HepG2 (cell line): ENCODE results near the gene CTSZ. TPM values are rescaled to one million over a fixed set of nuclear protein-coding genes. Genes with fewer than 3 reads are reported as not detected.

ENCODE experiments used
- ATAC-seq: fragments of 200-7000 bp; cut with Tn5 transposase; 3 replicates; pipeline ENCODE4 v1.9.1; 2020; ENCODE audit warnings: mild to moderate bottlenecking, moderate library complexity
- BruUV-seq: library from RNA; stranded (reverse); fragments of 400-500 nt; replicated peaks from 2 replicates; lab custom pipeline; 2021; lab: Mats Ljungman, UMichigan
- CTCF ChIA-PET: fragments of 300-600 bp; formaldehyde crosslinking; extraction: SDS; loops from one replicate; lab custom pipeline; 2021; ENCODE audit warnings: low total read pairs, inconsistent platforms, low intra/inter-chr PET ratio; lab: Yijun Ruan, JAX
- POLR2A ChIA-PET: fragments of 350-600 bp; sonication (Branson Sonifier 250); formaldehyde crosslinking; loops from one replicate; lab custom pipeline; 2020; ENCODE audit warnings: antibody characterized with exemption, inconsistent platforms; lab: Yijun Ruan, JAX
- DNase-seq: peaks from one replicate; pipeline ENCODE4 v3.0.0-alpha.2; 2015; ENCODE audit warnings: low spot score
- FAIRE-seq: peaks from 3 replicates; lab custom pipeline; 2011; peaks lifted over from hg19 to GRCh38; lab: Jason Lieb, UNC
- H2AFZ ChIP-seq: one replicate; pipeline ENCODE4 v1.6.1; 2011; ENCODE audit warnings: low read length, inconsistent platforms
- H3K27ac ChIP-seq: fragments of 300-600 bp; 3 replicates; pipeline ENCODE4 v1.8.0; 2011; ENCODE audit warnings: mixed run types, mild to moderate bottlenecking, mixed read lengths, low read length, inconsistent platforms; ENCODE audit not compliant: insufficient read depth; ENCODE audit errors: extremely low read length
- H3K27me3 ChIP-seq, 2 experiments: fragments of 200-600 bp in 1 of 2; 2 replicates in 1 of 2; 3 replicates in 1 of 2; pipeline versions ENCODE4 v1.6.0 to v1.8.0; 2011; ENCODE audit warnings: low read length in 2 of 2, mild to moderate bottlenecking in 2 of 2, moderate library complexity in 2 of 2, inconsistent platforms in 1 of 2; ENCODE audit not compliant: insufficient read depth in 2 of 2, control insufficient read depth in 1 of 2
- H3K36me3 ChIP-seq, 2 experiments: fragments of 200-600 bp in 1 of 2; replicated peaks in 1 of 2; 2 replicates in 1 of 2; 3 replicates in 1 of 2; pipeline versions ENCODE4 v1.5.1 to v1.8.0; 2011; ENCODE audit warnings: low read length in 2 of 2, inconsistent platforms in 1 of 2; ENCODE audit not compliant: insufficient read depth in 2 of 2, control insufficient read depth in 1 of 2
- H3K4me1 ChIP-seq: 2 replicates; pipeline ENCODE4 v1.5.1; 2012; ENCODE audit warnings: low read length, inconsistent platforms; ENCODE audit not compliant: insufficient read depth
- H3K4me2 ChIP-seq: 2 replicates; pipeline ENCODE4 v1.6.0; 2011; ENCODE audit warnings: low read depth, low read length, inconsistent platforms
- H3K4me3 ChIP-seq, 3 experiments: fragments of 200-600 bp in 1 of 3; sonication (generic), shearing (Covaris generic) in 1 of 3; replicated peaks in 1 of 3; 2 replicates each; pipeline ENCODE4 v1.5.1; 2011 to 2016; ENCODE audit warnings: low read length in 3 of 3, inconsistent platforms in 2 of 3, low read depth in 2 of 3, mild to moderate bottlenecking in 2 of 3, control low read depth in 1 of 3, mixed read lengths in 1 of 3; ENCODE audit not compliant: insufficient read depth in 1 of 3
- H3K79me2 ChIP-seq: one replicate; pipeline ENCODE4 v1.6.1; 2011; ENCODE audit warnings: low read length, inconsistent platforms; ENCODE audit not compliant: insufficient read depth
- H3K9ac ChIP-seq: 2 replicates; pipeline ENCODE4 v1.6.0; 2011; ENCODE audit warnings: mild to moderate bottlenecking, low read depth, low read length, inconsistent platforms; ENCODE audit not compliant: insufficient read depth
- H3K9me3 ChIP-seq: 2 replicates; pipeline ENCODE4 v1.5.1; 2012; ENCODE audit warnings: mild to moderate bottlenecking, low read length
- H4K20me1 ChIP-seq: 2 replicates; pipeline ENCODE4 v1.6.0; 2011; ENCODE audit warnings: inconsistent platforms, mild to moderate bottlenecking, low read length, moderate library complexity; ENCODE audit not compliant: insufficient read depth
- ARID2 ChIP-seq: sonication (generic); formaldehyde crosslinking; IDR thresholded peaks from 2 replicates; pipeline ENCODE4 v1.8.1; 2022; ENCODE audit warnings: mild to moderate bottlenecking, missing genetic modification reagents, borderline replicate concordance
- STAG1 ChIP-seq: sonication (generic); formaldehyde crosslinking; IDR thresholded peaks from 2 replicates; pipeline ENCODE4 v1.4.0; 2020; ENCODE audit warnings: missing genetic modification reagents
- ZBTB43 ChIP-seq: sonication (generic); formaldehyde crosslinking; conservative IDR thresholded peaks from 2 replicates; pipeline ENCODE4 v1.4.0; 2020; ENCODE audit warnings: missing genetic modification reagents
- ZFP82 ChIP-seq: sonication (generic); formaldehyde crosslinking; IDR thresholded peaks from 2 replicates; pipeline ENCODE4 v1.5.1; 2020; ENCODE audit warnings: mild to moderate bottlenecking, missing genetic modification reagents, borderline replicate concordance
- ZHX2 ChIP-seq, 2 experiments: sonication (generic) in 1 of 2; formaldehyde crosslinking in 1 of 2; IDR thresholded peaks; 2 replicates each; pipeline versions ENCODE4 v1.6.1 to v1.9.0; 2014 to 2022; ENCODE audit warnings: antibody characterized with exemption in 1 of 2, borderline replicate concordance in 1 of 2, inconsistent platforms in 1 of 2, low read depth in 1 of 2, missing genetic modification reagents in 1 of 2
- ZNF282 ChIP-seq: fragments of 450-650 bp; IDR thresholded peaks from 2 replicates; pipeline ENCODE4 v1.6.1; 2018; ENCODE audit not compliant: partially characterized antibody
- ZNF317 ChIP-seq: sonication (generic); formaldehyde crosslinking; IDR thresholded peaks from 2 replicates; pipeline ENCODE4 v1.5.0; 2020; ENCODE audit warnings: mild to moderate bottlenecking, missing genetic modification reagents
- ZNF350 ChIP-seq: sonication (generic); formaldehyde crosslinking; IDR thresholded peaks from 2 replicates; pipeline ENCODE4 v1.4.0; 2020; ENCODE audit warnings: mild to moderate bottlenecking, low read depth, missing genetic modification reagents, borderline replicate concordance
- WGBS: methylation state at CpG from one replicate; pipeline ENCODE4 v1.1.6; 2017; ENCODE audit warnings: low lambda C conversion rate; 5-methylcytosine and 5-hydroxymethylcytosine counted together
- in situ Hi-C: cut with HindIII; loops from 2 replicates; pipeline ENCODE4 v1.10.0; 2017; ENCODE audit warnings: low pct_unique_long_range_greater_than_20kb; ENCODE audit not compliant: extremely low pct_ligation_motif_present
- intact Hi-C: fragments of 100-400 bp; cut with micrococcal nuclease; formaldehyde crosslinking; loops from one replicate; pipeline ENCODE4 v1.10.0; 2022; ENCODE audit not compliant: unreplicated experiment
- polyA plus RNA-seq, 8 experiments: library from polyadenylated mRNA; depleted of rRNA in 3 of 8; stranded (reverse) in 7 of 8; unstranded in 1 of 8; fragments of >200 nt; fragmentation: Illumina TruSeq in 4 of 8; extraction: Trizol in 4 of 8; gene quantifications; 2 replicates each; pipeline versions ENCODE4 v1.2.1 to v1.2.3, GENCODE V29; 2011 to 2016; ENCODE audit warnings: low read depth in 4 of 8, missing spikeins in 1 of 8, mixed read lengths in 1 of 8; ENCODE audit not compliant: insufficient read depth in 1 of 8
- total RNA-seq, 5 experiments: library from RNA; depleted of rRNA; stranded (reverse); fragments of >200 nt; fragmentation: Illumina TruSeq; extraction: Trizol; gene quantifications; 2 replicates each; pipeline ENCODE4 v1.2.3, GENCODE V29; 2016; ENCODE audit warnings: low read depth in 1 of 5
- TF ChIP-seq, protein P1 (sequence below): sonication (generic); formaldehyde crosslinking; IDR thresholded peaks from 2 replicates; pipeline ENCODE4 v1.5.0; 2020; ENCODE audit warnings: mild to moderate bottlenecking, missing genetic modification reagents, borderline replicate concordance

Gene CTSZ
- total and polyA plus RNA-seq, 2 of the 13 experiments (the other 11 are each of a cell fraction or from before 2014, with no cell fraction given), result 0.33 TPM; not detected in 1

GRCh38 chr20:58981628-58982364, 25.3 kb downstream of the CTSZ start:
- intact Hi-C loops (loop anchor here (1.0 to 5.0 kb wide), 4 partner anchors 10 to 89 kb away; partner anchors contain the start of genes ATP5F1E and TUBB1), in situ Hi-C loops (loop anchor here (5.0 kb wide), 1 partner anchor 89 kb away; no protein-coding TSS in a partner anchor)
- Histone ChIP-seq H3K4me1 (peaks cover 63% of the 10 kb centered on the region), H4K20me1 (peaks cover 21% of the 10 kb centered on the region), H3K4me2 (peak overlapping the region; percentile 87), H3K27me3 (no peaks in the 10 kb centered on the region; a peak in 1 of 5 replicates), H3K36me3 (peaks cover 7 to 17% of the 10 kb centered on the region in 2 experiments), H3K9me3 (no peaks in the 10 kb centered on the region), H3K79me2 (peaks cover 46% of the 10 kb centered on the region), H3K4me3 (peak overlapping the region; percentile 75 to 85 (median 80)), H3K9ac (peak overlapping the region; percentile 84), H2AFZ (no peak overlapping the region), H3K27ac (peak overlapping the region; percentile 59)
- BruUV-seq, result no TSS peak
- DNase-seq (peak; percentile 35), ATAC-seq (peak; percentile 22), FAIRE-seq (no peak)
- whole genome bisulfite sequencing, result 18% methylated on average over 29 of the region's 29 CpGs
- CTCF ChIA-PET, result no interaction called here
- POLR2A ChIA-PET, result interaction anchor here (0.6 to 6.7 kb wide), 12 partner anchors 11 to 1354 kb away, joined by 3 to 68 read pairs (median 6); partner anchors contain the start of gene ATP5F1E
- TF ChIP-seq ARID2 (no peak), ZNF282 (no peak), ZBTB43 (peak; percentile 13; the same call in 1 of the 2 replicates), ZNF350 (CRISPR knock-in tag) (peak; percentile 56; the same call in 1 of the 2 replicates), ZFP82 (CRISPR knock-in tag) (no peak; the same call in 1 of the 2 replicates), ZNF317 (0 out of 2 replicates have a peak, but pooled peaks have one; percentile 19), STAG1 (CRISPR knock-in tag) (0 out of 2 replicates have a peak, but pooled peaks have one; percentile 4), ZHX2 (IDR thresholded peaks at IDR 0.05; ENCODE audit: low read depth) (no peak), ZHX2 (CRISPR knock-in tag; IDR thresholded peaks at IDR 0.05; ENCODE audit: borderline replicate concordance) (no peak; the same call in 1 of the 2 replicates)
- TF ChIP-seq, protein P1, sequence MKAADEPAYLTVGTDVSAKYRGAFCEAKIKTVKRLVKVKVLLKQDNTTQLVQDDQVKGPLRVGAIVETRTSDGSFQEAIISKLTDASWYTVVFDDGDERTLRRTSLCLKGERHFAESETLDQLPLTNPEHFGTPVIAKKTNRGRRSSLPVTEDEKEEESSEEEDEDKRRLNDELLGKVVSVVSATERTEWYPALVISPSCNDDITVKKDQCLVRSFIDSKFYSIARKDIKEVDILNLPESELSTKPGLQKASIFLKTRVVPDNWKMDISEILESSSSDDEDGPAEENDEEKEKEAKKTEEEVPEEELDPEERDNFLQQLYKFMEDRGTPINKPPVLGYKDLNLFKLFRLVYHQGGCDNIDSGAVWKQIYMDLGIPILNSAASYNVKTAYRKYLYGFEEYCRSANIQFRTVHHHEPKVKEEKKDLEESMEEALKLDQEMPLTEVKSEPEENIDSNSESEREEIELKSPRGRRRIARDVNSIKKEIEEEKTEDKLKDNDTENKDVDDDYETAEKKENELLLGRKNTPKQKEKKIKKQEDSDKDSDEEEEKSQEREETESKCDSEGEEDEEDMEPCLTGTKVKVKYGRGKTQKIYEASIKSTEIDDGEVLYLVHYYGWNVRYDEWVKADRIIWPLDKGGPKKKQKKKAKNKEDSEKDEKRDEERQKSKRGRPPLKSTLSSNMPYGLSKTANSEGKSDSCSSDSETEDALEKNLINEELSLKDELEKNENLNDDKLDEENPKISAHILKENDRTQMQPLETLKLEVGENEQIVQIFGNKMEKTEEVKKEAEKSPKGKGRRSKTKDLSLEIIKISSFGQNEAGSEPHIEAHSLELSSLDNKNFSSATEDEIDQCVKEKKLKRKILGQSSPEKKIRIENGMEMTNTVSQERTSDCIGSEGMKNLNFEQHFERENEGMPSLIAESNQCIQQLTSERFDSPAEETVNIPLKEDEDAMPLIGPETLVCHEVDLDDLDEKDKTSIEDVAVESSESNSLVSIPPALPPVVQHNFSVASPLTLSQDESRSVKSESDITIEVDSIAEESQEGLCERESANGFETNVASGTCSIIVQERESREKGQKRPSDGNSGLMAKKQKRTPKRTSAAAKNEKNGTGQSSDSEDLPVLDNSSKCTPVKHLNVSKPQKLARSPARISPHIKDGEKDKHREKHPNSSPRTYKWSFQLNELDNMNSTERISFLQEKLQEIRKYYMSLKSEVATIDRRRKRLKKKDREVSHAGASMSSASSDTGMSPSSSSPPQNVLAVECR (CRISPR knock-in tag), result peak; percentile 49; the same call in 1 of the 2 replicates
